ENCODE results near the gene XYLT2.

DNA sequence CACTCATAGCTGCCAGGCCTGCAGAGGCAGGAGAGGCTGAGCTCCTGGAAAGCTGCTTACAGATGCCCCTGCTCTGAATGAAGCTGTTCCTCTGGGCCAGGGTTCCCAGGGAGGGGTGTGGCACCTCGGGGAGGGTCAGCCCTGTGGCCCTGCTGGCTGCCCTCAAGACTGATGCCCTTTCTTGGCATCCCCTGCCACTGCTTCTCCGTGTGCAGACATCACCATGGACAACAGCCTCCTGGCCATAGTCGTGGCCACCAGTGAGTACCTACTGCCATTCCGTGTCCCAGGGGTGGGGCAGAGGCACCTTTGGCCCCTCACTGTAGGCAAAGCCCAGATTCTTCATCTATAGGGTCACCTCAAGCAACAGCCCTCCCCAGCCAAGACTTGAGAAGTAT lies 18.1 kb downstream of the XYLT2 start:
- TF ChIP-seq POLR2AphosphoS5 (IDR thresholded peaks at IDR 0.05) (no peak), POLR2A (IDR thresholded peaks at IDR 0.05) (no peak)
- TF ChIP-seq, protein P1, sequence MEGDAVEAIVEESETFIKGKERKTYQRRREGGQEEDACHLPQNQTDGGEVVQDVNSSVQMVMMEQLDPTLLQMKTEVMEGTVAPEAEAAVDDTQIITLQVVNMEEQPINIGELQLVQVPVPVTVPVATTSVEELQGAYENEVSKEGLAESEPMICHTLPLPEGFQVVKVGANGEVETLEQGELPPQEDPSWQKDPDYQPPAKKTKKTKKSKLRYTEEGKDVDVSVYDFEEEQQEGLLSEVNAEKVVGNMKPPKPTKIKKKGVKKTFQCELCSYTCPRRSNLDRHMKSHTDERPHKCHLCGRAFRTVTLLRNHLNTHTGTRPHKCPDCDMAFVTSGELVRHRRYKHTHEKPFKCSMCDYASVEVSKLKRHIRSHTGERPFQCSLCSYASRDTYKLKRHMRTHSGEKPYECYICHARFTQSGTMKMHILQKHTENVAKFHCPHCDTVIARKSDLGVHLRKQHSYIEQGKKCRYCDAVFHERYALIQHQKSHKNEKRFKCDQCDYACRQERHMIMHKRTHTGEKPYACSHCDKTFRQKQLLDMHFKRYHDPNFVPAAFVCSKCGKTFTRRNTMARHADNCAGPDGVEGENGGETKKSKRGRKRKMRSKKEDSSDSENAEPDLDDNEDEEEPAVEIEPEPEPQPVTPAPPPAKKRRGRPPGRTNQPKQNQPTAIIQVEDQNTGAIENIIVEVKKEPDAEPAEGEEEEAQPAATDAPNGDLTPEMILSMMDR (IDR thresholded peaks at IDR 0.05) = no peak

Measured in stomach (tissue), 4 donors.